Left kidney (tissue), 2 donors: ENCODE data around the gene C15orf39. TPM values are rescaled to one million over a fixed set of nuclear protein-coding genes. Genes with fewer than 3 reads are reported as not detected.
"Not testable (repeated sequence)": the region's sequence is repeated elsewhere in the genome, so short reads cannot be mapped to it uniquely, and the experiment has no call there.

Experiments used
- DNase-seq: peaks from one replicate; pipeline ENCODE4 v3.0.0-alpha.2; 2013
- polyA plus RNA-seq: library from polyadenylated mRNA; unstranded; fragments of 120-200 nt; gene quantifications from one replicate; pipeline ENCODE4 v1.2.1, GENCODE V29; 2013; ENCODE audit not compliant: insufficient read length

C15orf39 gene
- polyA plus RNA-seq, 1 donor = 9.4 TPM

GRCh38 chr15:75230551-75231371 lies 29.1 kb downstream of the C15orf39 start:
- DNase-seq = no peak

- DNase-seq = no peak
These were observed 30.2 kb downstream of the C15orf39 start for GRCh38 chr15:75231836-75232235.

GRCh38 chr15:75232252-75232813 lies 30.7 kb downstream of the C15orf39 start:
- no peak for DNase-seq

- no peak for DNase-seq
These were observed 31.3 kb downstream of the C15orf39 start for GRCh38 chr15:75232826-75233503.

GRCh38 chr15:75233504-75234190 lies 32.0 kb downstream of the C15orf39 start:
- DNase-seq = no peak

- DNase-seq = no peak
These were observed 32.6 kb downstream of the C15orf39 start for GRCh38 chr15:75234191-75234810.

GRCh38 chr15:75235051-75235673 lies 33.5 kb downstream of the C15orf39 start:
- DNase-seq = no peak

- no peak for DNase-seq
These were observed 34.4 kb downstream of the C15orf39 start for GRCh38 chr15:75235760-75236729.

GRCh38 chr15:75237316-75237982 lies 35.8 kb downstream of the C15orf39 start:
- DNase-seq = no peak

- no peak for DNase-seq
These were observed 36.5 kb downstream of the C15orf39 start for GRCh38 chr15:75238150-75238549.

- not testable (repeated sequence) for DNase-seq
These were observed 44.1 kb downstream of the C15orf39 start for GRCh38 chr15:75245741-75246140.

GRCh38 chr15:75248991-75249390 lies 47.3 kb downstream of the C15orf39 start:
- not testable (repeated sequence) for DNase-seq

- no peak for DNase-seq
These were observed 48.0 kb downstream of the C15orf39 start for GRCh38 chr15:75249726-75250125.

GRCh38 chr15:75251343-75251742 lies 49.7 kb downstream of the C15orf39 start:
- DNase-seq = not testable (repeated sequence)

GRCh38 chr15:75252285-75252684 lies 50.6 kb downstream of the C15orf39 start:
- not testable (repeated sequence) for DNase-seq

- not testable (repeated sequence) for DNase-seq
These were observed 56.4 kb downstream of the C15orf39 start, which contains the start of gene GOLGA6C for GRCh38 chr15:75258034-75258433. Gene GOLGA6C (plus strand): TSS chr15:75258334. CDS start chr15:75258599, 265 bp downstream.

- DNase-seq = not testable (repeated sequence)
These were observed 57.1 kb downstream of the C15orf39 start for GRCh38 chr15:75258620-75259343.

- not testable (repeated sequence) for DNase-seq
These were observed 58.2 kb downstream of the C15orf39 start for GRCh38 chr15:75259873-75260272.
